Measurements from ENCODE around the gene MAPK8IP1.

The MAPK8IP1 gene

GRCh38 chr11:45924036-45924915 is 38.8 kb downstream of the MAPK8IP1 start:
- POLR2A ChIA-PET = no interaction called here
- TF ChIP-seq CTCF (IDR thresholded peaks at IDR 0.05; ENCODE audit: insufficient read depth, low read length, missing control alignments) = no peak
- CTCF ChIA-PET = interaction anchor here (1.1 kb wide), 2 partner anchors 12 to 80 kb away, joined by 3 read pairs; no protein-coding TSS in a partner anchor
- no peak for DNase-seq (ENCODE audit: low read depth, low spot score)
- H3K4me3 ChIP-seq (ENCODE audit: low read depth, low read length) = no peak overlapping the region

GRCh38 chr11:45924927-45925326 is 39.5 kb downstream of the MAPK8IP1 start:
- TF ChIP-seq CTCF (IDR thresholded peaks at IDR 0.05; ENCODE audit: insufficient read depth, low read length, missing control alignments) = no peak
- ChIA-PET CTCF (interaction anchor here (1.1 kb wide), 2 partner anchors 12 to 80 kb away, joined by 3 read pairs; no protein-coding TSS in a partner anchor), POLR2A (no interaction called here)
- no peak for DNase-seq (ENCODE audit: low read depth, low spot score)
- H3K4me3 ChIP-seq (ENCODE audit: low read depth, low read length) = no peak overlapping the region

- TF ChIP-seq CTCF (IDR thresholded peaks at IDR 0.05; ENCODE audit: insufficient read depth, low read length, missing control alignments) = no peak
- no peak overlapping the region for H3K4me3 ChIP-seq (ENCODE audit: low read depth, low read length)
- POLR2A ChIA-PET = no interaction called here
- no peak for DNase-seq (ENCODE audit: low read depth, low spot score)
- CTCF ChIA-PET = interaction anchor here (1.1 kb wide), 1 partner anchor 11 kb away, joined by 3 read pairs; no protein-coding TSS in a partner anchor
Observed at GRCh38 chr11:45925550-45925949, 40.1 kb downstream of the MAPK8IP1 start.

- TF ChIP-seq CTCF (IDR thresholded peaks at IDR 0.05; ENCODE audit: insufficient read depth, low read length, missing control alignments) = no peak
- ChIA-PET POLR2A (no interaction called here), CTCF (interaction anchor here (6.1 kb wide), 1 partner anchor 39 kb away, joined by 28 read pairs; no protein-coding TSS in a partner anchor)
- no peak for DNase-seq (ENCODE audit: low read depth, low spot score)
- no peak overlapping the region for H3K4me3 ChIP-seq (ENCODE audit: low read depth, low read length)
Observed at GRCh38 chr11:45926001-45926401, 40.5 kb downstream of the MAPK8IP1 start.

- ChIA-PET CTCF (interaction anchor here (0.9 to 6.1 kb wide), 2 partner anchors 38 to 54 kb away, joined by 3 to 28 read pairs; no protein-coding TSS in a partner anchor), POLR2A (no interaction called here)
- no peak for DNase-seq (ENCODE audit: low read depth, low spot score)
Observed at GRCh38 chr11:45926536-45927331, 41.3 kb downstream of the MAPK8IP1 start.

More at GRCh38 chr11:45926536-45927331, 41.3 kb downstream of the MAPK8IP1 start:
- no peak for TF ChIP-seq CTCF (IDR thresholded peaks at IDR 0.05; ENCODE audit: insufficient read depth, low read length, missing control alignments)
- H3K4me3 ChIP-seq (ENCODE audit: low read depth, low read length) = no peak overlapping the region

Measured in AG04449 (cell line).